Erythroblast (primary cell): ENCODE results near the gene PADI2.

ENCODE experiments used
- DNase-seq, 2 experiments: peaks; one replicate each; lab custom pipeline; 2025; lab: John Stamatoyannopoulos, UW
- GATA1 ChIP-seq: IDR thresholded peaks from 2 replicates; pipeline ENCODE4 v1.6.1; 2011; ENCODE audit warnings: low read depth, mild to moderate bottlenecking, control low read depth, low read length, moderate library complexity
- POLR2A ChIP-seq: IDR thresholded peaks from 2 replicates; pipeline ENCODE4 v1.6.1; 2011; ENCODE audit warnings: mild to moderate bottlenecking, low read length

PADI2 gene

GRCh38 chr1:17112496-17113236 is 6.6 kb downstream of the PADI2 start:
- no peak for DNase-seq
- no peak for TF ChIP-seq GATA1
- TF ChIP-seq POLR2A: no peak

DNA sequence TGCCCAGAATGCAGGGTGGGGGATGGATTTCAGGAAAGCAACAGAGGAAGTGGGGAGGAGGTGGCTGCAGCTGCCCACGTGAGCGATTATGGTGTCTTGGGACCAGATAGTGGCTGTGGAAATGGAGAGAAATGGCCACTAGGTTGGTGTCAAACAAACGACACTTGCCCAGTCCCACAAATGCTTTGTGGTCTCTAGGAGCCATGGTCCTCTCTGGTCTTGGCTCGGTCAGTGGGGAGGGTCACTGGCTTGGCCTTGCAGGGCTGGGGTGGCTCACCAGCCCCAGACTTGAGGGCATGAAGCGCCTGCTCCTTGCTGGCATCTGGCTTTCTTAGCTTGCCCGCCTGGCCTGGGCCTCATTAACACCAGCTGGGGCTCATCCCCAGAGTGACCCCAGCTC is 7.2 kb downstream of the PADI2 start:
- TF ChIP-seq POLR2A (no peak), GATA1 (no peak)
- no peak for DNase-seq

DNA sequence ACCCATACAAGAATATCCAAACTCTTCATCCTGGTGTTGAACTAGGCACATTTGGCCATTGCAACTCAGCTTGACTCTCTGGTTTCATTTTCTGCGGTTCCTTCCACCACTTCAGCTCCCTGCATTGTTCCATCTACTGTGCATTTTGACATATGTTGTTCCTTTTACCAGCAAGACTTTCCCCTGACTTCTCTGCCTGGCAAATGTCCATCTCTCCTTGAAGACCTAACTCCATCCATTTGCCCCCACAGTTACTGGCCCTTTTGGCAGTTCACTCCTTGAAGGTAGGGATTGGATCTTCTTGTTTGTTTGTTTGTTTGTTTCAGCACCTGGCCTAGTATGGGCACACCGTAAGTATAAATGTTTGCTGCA is 8.7 kb downstream of the PADI2 start:
- no peak for TF ChIP-seq POLR2A
- no peak for TF ChIP-seq GATA1

DNA sequence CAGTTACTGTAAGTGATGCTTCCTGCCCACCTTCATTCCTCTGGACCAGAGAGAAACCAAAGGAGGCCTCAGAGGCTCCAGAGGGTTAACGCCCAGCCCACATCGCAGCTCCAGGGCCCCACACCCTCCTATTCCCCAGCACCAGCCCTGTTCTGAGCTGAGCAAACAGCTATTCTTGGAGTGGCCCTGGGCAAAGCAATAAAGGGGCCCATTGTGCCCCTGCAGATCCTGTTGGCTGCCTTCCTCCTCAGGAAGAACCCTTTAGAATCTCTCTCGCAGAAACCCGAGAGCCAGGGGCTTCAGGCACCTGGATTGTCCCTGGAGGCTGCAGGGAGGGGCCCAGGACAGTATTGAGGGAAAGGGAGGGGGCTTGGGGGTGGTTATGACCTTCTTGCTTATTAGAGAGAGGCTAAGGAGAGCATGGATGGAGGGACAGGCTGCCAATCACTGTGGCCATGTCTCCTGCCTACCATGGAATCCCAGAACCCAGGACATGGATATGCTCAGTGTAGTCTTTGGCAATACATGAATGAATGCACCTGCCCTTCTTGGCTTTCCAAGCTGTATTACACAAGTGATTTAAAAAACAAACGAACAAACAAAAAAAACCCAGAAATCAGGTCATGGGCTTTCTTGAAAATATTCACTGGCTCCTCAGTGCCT is 9.2 kb downstream of the PADI2 start:
- no peak for DNase-seq
- TF ChIP-seq GATA1: no peak

More for the DNA sequence above, 8.7 kb downstream of the PADI2 start:
- DNase-seq: no peak

DNA sequence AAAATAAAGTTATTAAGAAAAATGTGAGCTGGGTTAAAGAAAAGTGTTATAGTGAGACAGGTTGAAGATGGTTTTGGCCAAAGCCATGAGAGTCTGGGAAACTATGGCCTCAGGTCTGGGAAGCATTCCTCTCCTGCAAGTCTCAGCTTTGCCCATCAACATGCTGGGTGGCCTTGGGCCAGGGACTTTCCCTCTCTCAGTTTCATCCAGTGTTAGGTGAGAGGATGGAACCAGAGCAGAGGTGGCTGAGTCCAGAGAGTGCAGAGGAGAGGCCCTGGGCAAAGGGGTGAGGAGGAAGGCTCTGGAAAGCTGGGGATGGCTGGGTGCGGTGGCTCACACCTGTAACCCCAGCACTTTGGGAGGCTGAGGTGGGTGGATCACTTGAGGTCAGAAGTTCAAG is 10.5 kb downstream of the PADI2 start:
- no peak for DNase-seq
- no peak for TF ChIP-seq GATA1
- TF ChIP-seq POLR2A: no peak

- DNase-seq: no peak
Measured at GRCh38 chr1:17108360-17108759, 10.9 kb downstream of the PADI2 start.

DNA sequence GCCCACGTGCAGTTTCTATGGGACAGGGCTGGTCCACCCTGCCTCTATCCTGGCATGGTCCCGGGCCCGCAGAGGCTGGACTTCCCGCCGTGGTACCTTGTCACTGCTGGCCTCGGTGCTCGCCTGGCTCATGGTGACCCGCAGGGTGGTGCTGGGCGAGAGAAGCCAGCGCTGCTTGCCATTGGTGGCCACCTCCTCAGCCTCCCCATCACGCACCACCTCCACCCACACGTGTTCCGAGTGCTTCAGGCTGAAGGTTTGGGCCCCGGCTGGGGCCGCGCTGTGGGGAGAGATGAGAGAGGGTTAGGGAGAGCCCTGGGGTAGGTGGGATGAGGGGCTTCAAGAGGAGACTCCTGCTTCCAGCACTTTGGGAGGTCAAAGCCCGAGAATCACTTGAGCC is 14.5 kb downstream of the PADI2 start:
- no peak for DNase-seq
- no peak for TF ChIP-seq GATA1
- TF ChIP-seq POLR2A: no peak

More at GRCh38 chr1:17108360-17108759, 10.9 kb downstream of the PADI2 start:
- TF ChIP-seq GATA1 (no peak), POLR2A (no peak)

DNA sequence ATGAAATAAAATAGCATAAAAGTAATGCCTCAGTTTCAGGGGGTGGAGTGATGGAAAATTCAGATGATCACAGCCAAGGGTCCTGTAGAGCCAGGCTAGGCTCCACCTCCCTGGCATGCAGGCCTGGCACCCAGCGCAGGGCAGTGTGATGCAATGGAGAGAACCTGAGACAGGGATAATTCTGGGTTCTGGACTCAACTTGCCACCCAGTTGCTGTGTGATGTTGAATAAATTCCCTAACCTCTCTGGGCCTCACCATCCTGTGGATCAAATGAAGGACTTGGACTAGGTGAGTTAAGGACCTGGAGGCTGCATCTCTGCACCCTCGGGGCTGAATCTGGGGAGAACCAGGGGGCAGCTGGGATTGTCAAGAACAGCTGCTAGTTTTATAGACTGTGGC is 17.0 kb downstream of the PADI2 start:
- TF ChIP-seq POLR2A (no peak), GATA1 (no peak)
- DNase-seq: no peak

GRCh38 chr1:17101261-17101660 is 18.0 kb downstream of the PADI2 start:
- TF ChIP-seq GATA1: no peak
- no peak for TF ChIP-seq POLR2A
- no peak for DNase-seq

- no peak for TF ChIP-seq GATA1
- TF ChIP-seq POLR2A: no peak
- no peak for DNase-seq
Measured at GRCh38 chr1:17099616-17100340, 19.5 kb downstream of the PADI2 start.

- TF ChIP-seq POLR2A (no peak), GATA1 (no peak)
- DNase-seq: no peak
Measured at GRCh38 chr1:17098446-17099317, 20.6 kb downstream of the PADI2 start.

DNA sequence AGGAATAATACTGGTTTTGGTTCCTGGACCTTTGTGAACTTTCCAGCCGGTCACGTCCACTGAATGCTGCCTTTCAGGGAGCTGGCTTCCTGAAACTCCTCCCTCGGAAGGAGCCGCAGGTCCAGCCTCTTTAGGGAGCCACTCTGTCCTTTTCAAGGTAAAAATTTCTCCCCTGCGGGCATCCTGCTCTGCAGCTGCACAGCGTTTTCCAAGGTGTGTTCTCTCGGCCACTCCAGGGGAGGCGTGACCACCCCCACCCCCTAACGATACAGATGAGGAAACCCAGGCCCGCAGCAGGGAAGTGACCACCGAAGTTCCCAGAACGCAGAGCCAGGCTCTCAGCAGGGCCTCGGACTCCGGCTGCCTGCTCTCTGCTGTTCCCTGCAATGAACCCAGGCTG is 21.5 kb downstream of the PADI2 start:
- DNase-seq: no peak
- TF ChIP-seq GATA1: no peak
- no peak for TF ChIP-seq POLR2A

- no peak for DNase-seq
- TF ChIP-seq POLR2A (no peak), GATA1 (no peak)
Measured at GRCh38 chr1:17097147-17097546, 22.1 kb downstream of the PADI2 start.

GRCh38 chr1:17096584-17096983 is 22.7 kb downstream of the PADI2 start:
- no peak for DNase-seq
- TF ChIP-seq GATA1 (no peak), POLR2A (no peak)

- no peak for DNase-seq
Measured at GRCh38 chr1:17095141-17095540, 24.1 kb downstream of the PADI2 start.

More at GRCh38 chr1:17095141-17095540, 24.1 kb downstream of the PADI2 start:
- TF ChIP-seq GATA1: no peak
- TF ChIP-seq POLR2A: no peak
